Tibial artery (tissue), 4 donors: ENCODE results near the gene ANKRD17.

ENCODE experiments used
- DNase-seq, 2 donors: peaks; one replicate each; pipeline ENCODE4 v3.0.0-alpha.2; 2019
- H3K27ac ChIP-seq, 2 donors: fragments of 200-600 bp; sonication (generic) in 1 of 2; 1 replicate in 1 of 2; 2 replicates in 1 of 2; pipeline ENCODE4 v1.5.1; 2018 to 2019; ENCODE audit warnings: mild to moderate bottlenecking in 1 of 2
- H3K27me3 ChIP-seq, 2 donors: fragments of 200-600 bp; sonication (generic) in 1 of 2; one replicate each; pipeline versions ENCODE4 v1.5.1 to v1.6.0; 2016 to 2019
- H3K36me3 ChIP-seq, 3 donors: fragments of 200-600 bp; sonication (generic) in 2 of 3; one replicate each; pipeline ENCODE4 v1.5.1; 2016 to 2019; ENCODE audit warnings: mild to moderate bottlenecking in 2 of 3
- H3K4me1 ChIP-seq, 4 donors: fragments of 200-600 bp; sonication (generic) in 2 of 4; 1 replicate in 3 of 4; 2 replicates in 1 of 4; pipeline ENCODE4 v1.5.1; 2016 to 2019
- H3K4me3 ChIP-seq, 2 donors: fragments of 200-600 bp; sonication (generic) in 1 of 2; 1 replicate in 1 of 2; 2 replicates in 1 of 2; pipeline ENCODE4 v1.5.1; 2018 to 2019; ENCODE audit warnings: mild to moderate bottlenecking in 2 of 2
- H3K9me3 ChIP-seq, 3 donors: fragments of 200-600 bp; sonication (generic) in 1 of 3; one replicate each; pipeline ENCODE4 v1.5.1; 2016 to 2019
- intact Hi-C: fragments of 100-400 bp; cut with DNase I; formaldehyde crosslinking; loops from one replicate; pipeline ENCODE4 v1.15.0; 2023; ENCODE audit warnings: low total_unique reads
- TF ChIP-seq, protein P1 (sequence below), 2 experiments: fragments of 200-600 bp in 1 of 2; fragments of 450-650 bp in 1 of 2; IDR thresholded peaks; one replicate each; pipeline ENCODE4 v1.5.1; 2017 to 2019; ENCODE audit warnings: antibody characterized with exemption in 2 of 2, mild to moderate bottlenecking in 1 of 2, moderate library complexity in 1 of 2

Gene ANKRD17

DNA sequence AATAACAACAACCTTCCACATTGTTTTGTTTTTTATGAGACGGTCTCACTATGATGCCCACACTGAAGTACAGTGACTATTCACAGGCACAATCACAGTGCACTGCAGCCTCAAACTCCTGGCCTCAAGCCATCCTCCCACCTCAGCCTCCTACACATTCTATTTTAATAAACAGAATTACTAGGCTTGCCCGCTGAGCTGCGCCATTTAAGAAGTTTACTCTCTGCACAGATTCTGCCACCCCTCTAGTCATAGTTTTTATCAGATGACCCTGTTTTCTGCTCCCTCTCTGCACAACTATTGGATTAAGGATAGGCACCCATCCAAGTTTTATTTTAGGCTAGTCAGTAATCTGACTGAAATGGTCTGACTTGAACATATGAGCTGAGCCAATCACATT, 177.8 kb downstream of the ANKRD17 start:
- TF ChIP-seq, protein P1, sequence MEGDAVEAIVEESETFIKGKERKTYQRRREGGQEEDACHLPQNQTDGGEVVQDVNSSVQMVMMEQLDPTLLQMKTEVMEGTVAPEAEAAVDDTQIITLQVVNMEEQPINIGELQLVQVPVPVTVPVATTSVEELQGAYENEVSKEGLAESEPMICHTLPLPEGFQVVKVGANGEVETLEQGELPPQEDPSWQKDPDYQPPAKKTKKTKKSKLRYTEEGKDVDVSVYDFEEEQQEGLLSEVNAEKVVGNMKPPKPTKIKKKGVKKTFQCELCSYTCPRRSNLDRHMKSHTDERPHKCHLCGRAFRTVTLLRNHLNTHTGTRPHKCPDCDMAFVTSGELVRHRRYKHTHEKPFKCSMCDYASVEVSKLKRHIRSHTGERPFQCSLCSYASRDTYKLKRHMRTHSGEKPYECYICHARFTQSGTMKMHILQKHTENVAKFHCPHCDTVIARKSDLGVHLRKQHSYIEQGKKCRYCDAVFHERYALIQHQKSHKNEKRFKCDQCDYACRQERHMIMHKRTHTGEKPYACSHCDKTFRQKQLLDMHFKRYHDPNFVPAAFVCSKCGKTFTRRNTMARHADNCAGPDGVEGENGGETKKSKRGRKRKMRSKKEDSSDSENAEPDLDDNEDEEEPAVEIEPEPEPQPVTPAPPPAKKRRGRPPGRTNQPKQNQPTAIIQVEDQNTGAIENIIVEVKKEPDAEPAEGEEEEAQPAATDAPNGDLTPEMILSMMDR (IDR thresholded peaks at IDR 0.05): no peak
- Histone ChIP-seq H3K4me3 (no peak overlapping the region), H3K27me3 (no peaks in the 10 kb centered on the region), H3K9me3 (no peaks in the 10 kb centered on the region), H3K27ac (peak overlapping the region in 1 of 2 donors; percentile 31), H3K4me1 (peaks cover 0 to 14% (median 7%) of the 10 kb centered on the region in 4 donors), H3K36me3 (peaks cover 34 to 74% (median 53%) of the 10 kb centered on the region in 3 donors)
- no peak for DNase-seq
- intact Hi-C loops: no loop called here

DNA sequence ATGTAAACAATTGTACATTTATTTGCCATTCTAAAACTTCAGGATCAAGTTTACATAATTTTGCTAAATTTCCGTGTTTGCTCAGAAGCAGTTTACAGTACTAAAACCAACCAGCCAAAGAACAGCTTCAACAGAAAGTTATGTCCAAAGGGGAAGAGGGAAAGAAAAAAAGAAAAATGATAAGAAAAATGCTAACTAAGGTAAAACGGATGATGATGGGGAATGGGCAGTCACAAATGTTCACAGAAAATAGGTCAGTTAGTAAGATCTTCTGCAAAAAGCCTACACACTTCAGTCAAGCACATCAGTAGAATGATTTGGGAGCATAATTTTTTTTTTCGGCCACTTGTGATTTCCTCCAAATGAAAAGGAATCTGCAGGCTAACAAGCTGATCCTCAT, 182.8 kb downstream of the ANKRD17 start:
- no peak for DNase-seq
- Histone ChIP-seq H3K4me1 (peaks cover 0 to 9% (median 5%) of the 10 kb centered on the region in 4 donors), H3K4me3 (no peak overlapping the region), H3K27me3 (no peaks in the 10 kb centered on the region), H3K36me3 (peaks cover 28 to 51% (median 37%) of the 10 kb centered on the region in 3 donors), H3K9me3 (no peaks in the 10 kb centered on the region), H3K27ac (no peak overlapping the region)
- intact Hi-C loops: no loop called here
- TF ChIP-seq, protein P1 (IDR thresholded peaks at IDR 0.05): no peak

DNA sequence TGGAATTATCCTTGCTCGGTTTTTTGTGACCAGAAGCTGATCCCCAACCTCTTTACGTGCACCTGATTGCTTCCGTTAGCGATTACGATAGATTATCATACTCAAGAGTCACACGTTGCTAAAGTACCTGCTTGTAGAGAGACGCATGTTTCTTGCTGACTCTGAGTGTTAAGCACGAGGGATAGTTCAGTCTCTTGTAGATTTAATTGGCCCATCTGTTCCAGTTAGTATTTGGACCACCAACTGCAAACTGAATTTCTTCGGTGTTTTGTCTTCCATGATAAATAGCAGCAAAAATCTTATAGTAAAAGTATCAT, 188.6 kb downstream of the ANKRD17 start:
- peaks cover 0 to 27% (median 7%) of the 10 kb centered on the region in 4 donors for H3K4me1 ChIP-seq
- intact Hi-C loops: no loop called here
- H3K9me3 ChIP-seq: no peaks in the 10 kb centered on the region
- DNase-seq: no peak
- H3K27me3 ChIP-seq: no peaks in the 10 kb centered on the region
- peak overlapping the region; percentile 91 to 93 for H3K4me3 ChIP-seq
- TF ChIP-seq, protein P1 (IDR thresholded peaks at IDR 0.05): no peak
- peak overlapping the region; percentile 91 to 94 for H3K27ac ChIP-seq
- H3K36me3 ChIP-seq: peaks cover 0 to 2% (median 0%) of the 10 kb centered on the region in 3 donors

DNA sequence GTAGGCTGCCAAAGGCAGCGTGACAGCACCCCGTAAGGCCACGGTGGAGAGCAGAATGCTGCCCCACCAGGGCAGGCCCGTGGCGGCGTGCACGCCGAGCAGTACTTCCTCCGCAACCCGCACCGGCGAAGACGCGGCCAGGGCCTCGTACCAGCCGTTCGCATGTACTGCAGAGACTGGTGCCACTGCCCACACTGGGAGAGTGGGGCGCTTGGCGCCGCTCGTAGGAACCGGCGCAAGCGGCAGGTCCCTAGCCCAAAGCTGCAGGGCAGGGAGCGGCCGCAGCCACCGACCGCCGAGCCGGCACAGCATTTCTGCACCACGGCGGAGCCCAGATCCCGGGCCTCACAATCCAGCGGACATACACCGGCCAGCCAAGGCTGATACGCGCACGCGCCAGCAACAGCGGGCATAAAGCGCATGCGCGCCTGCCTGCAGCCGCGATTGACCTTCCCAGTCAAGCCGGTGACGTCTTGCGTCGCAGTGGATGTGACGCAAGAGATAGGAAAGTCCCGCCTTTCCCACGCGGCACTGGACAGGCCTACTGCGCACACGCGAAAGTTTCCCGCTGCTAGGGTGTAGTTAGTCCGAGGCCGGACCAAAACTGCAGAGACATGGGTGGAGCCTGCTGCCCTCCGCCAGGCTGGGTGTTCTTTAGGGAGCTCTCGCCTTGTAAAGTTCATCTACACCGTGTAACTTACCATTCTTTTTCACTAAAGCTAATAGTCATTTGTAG, 189.1 kb downstream of the ANKRD17 start, which contains the start of gene COX18:
TSS of gene COX18 (minus strand) at position 379 of the 736 bp plus-strand sequence. CDS start at position 312, 67 bp downstream.
- Histone ChIP-seq H3K27ac (peak within 1 kb of the TSS; percentile 91 to 94), H3K27me3 (no peaks in the 10 kb centered on the region), H3K36me3 (no peaks in the 10 kb centered on the region), H3K9me3 (no peaks in the 10 kb centered on the region), H3K4me3 (peak within 1 kb of the TSS; percentile 91 to 93), H3K4me1 (peaks cover 0 to 27% (median 7%) of the 10 kb centered on the region in 4 donors)
- intact Hi-C loops: loop anchor here (5.0 kb wide), 1 partner anchor 188 kb away; the partner anchor contains the start of gene ANKRD17
- peak; percentile 98 to 99 for DNase-seq
- TF ChIP-seq, protein P1 (IDR thresholded peaks at IDR 0.05): no peak

DNA sequence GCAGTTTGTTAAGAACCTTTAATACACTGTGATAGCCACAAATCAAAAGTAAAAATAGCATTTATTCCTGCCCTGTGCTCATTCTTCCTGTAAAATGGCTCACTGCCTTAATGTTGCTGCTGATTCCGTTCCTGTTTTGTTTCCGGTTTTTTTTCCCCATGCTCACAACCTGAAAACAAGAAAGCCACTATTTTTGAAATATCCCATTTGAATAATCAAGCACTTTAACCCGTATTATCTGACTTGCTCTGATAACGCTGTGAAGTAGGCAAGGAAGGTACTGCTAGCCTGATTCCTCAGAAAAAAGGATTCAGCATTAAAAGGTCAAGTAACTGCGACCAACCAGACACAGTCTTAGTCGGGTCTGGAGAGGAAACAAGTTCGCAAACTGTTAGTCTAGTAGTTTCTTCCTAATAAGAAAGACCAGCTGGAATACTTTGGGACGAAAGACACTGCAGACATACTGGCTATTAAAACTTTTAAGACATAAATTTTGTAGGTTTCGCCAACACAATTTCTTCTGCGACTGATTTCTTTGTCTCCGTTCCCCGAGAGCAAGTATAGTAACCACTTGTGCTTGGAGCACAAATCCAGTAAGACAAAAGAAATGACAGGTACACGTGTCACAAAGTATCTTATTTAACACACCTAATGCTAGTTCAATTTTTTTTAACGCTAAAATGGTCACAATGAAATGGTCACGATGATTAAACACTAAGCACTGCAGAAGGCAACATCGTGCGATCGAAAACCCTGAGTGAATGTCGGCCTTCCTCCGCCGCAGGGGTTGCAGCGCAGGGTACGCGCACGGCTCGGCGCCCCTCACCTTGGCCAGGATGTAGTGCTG, 189.9 kb downstream of the ANKRD17 start:
- TF ChIP-seq, protein P1 (IDR thresholded peaks at IDR 0.05): no peak
- H3K9me3 ChIP-seq: no peaks in the 10 kb centered on the region
- H3K27me3 ChIP-seq: no peaks in the 10 kb centered on the region
- H3K27ac ChIP-seq: peak overlapping the region; percentile 91 to 94
- H3K4me3 ChIP-seq: peak overlapping the region; percentile 91 to 93
- peaks cover 0 to 27% (median 7%) of the 10 kb centered on the region in 4 donors for H3K4me1 ChIP-seq
- DNase-seq: no peak
- H3K36me3 ChIP-seq: peaks cover 2 to 5% (median 4%) of the 10 kb centered on the region in 3 donors
- intact Hi-C loops: loop anchor here (5.0 kb wide), 1 partner anchor 189 kb away; the partner anchor contains the start of gene ANKRD17
